GM13977 (cell line): Measurements from ENCODE around the gene MAGEA9.

Experiments used
- DNase-seq: peaks from one replicate; pipeline ENCODE4 v3.0.0; 2012; ENCODE audit warnings: low spot score
- CTCF ChIP-seq: IDR thresholded peaks from 2 replicates; pipeline ENCODE4 v1.5.1; 2012; ENCODE audit warnings: mild to moderate bottlenecking, control low read depth; ENCODE audit not compliant: insufficient read depth; ENCODE audit errors: extremely low read depth, missing control alignments
- in situ Hi-C: fragments of 300-500 bp; cut with MboI; formaldehyde crosslinking; loops from one replicate; pipeline ENCODE4 v1.12.0; 2022; ENCODE audit warnings: low sequenced_read_pairs, low pct_unique_long_range_greater_than_20kb, mixed read lengths, inconsistent platforms; ENCODE audit not compliant: unreplicated experiment

Gene MAGEA9

GRCh38 chrX:149804102-149804501 is 22.4 kb downstream of the MAGEA9 start:
- no peak for DNase-seq
- TF ChIP-seq CTCF = no peak
- in situ Hi-C loops = no loop called here

- DNase-seq = no peak
- in situ Hi-C loops = no loop called here
- no peak for TF ChIP-seq CTCF
These were observed 26.2 kb downstream of the MAGEA9 start for GRCh38 chrX:149807747-149808458.

DNA sequence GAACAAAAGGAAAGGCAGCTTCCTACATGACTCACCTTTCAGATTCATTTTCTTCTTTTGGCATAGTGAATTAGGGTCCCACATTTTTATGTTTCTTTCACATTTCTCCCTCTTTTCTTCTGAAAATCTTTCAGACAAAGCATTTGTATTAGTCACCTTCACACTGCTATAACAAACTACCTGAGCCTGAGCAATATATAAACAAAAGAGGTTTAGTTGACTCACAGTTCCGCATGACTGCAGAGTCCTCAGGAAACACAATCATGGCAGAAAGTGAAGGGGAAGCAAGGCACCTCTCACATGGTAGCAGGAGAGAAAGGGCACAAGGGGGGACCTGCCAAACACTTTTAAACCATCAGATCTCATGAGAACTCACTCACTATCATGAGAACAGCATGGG is 36.9 kb downstream of the MAGEA9 start:
- no peak for DNase-seq
- TF ChIP-seq CTCF = no peak
- in situ Hi-C loops = no loop called here

DNA sequence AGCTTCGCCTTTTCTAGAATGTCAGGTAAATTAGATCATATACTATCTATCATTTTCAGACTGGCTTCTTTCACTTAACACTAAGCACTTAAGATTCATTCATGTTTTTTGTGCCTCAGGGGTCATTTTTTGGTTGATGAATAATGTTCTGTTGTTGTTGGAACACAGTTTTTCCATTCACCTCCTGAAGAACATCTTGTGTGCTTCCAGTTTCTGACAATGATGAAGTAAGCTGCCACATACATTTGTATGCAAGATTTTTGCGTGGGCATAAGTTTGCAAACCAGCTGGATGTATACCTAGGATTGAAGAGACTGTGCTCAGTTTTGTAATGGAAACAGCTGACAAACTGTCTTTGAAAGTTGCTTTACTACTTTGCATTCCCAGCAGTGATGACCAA is 37.6 kb downstream of the MAGEA9 start:
- in situ Hi-C loops = no loop called here
- no peak for TF ChIP-seq CTCF
- DNase-seq = no peak

DNA sequence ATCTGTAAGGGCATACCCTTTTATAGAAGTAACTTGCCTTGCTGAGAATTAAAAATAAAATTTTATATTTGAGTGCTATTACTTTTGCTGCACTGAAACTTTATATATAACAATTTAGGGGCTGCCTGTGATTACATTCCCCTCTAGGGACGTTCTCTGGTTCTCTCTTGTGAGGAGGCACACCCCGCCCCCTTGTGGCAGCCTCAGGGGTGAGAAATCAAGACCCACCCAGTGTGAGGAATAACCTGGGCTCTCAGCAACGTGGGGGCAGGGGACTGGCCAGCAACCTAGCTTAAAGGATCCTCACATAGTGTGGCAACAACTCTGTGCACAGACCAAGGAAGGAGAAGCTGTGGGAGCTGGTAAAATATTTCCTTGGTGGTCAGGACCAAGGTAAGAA is 43.7 kb downstream of the MAGEA9 start:
- in situ Hi-C loops = no loop called here
- peak; percentile 54 for TF ChIP-seq CTCF
- no peak for DNase-seq

GRCh38 chrX:149827254-149827653 is 45.5 kb downstream of the MAGEA9 start:
- no peak for TF ChIP-seq CTCF
- in situ Hi-C loops = no loop called here
- no peak for DNase-seq
